SK-N-SH (cell line): ENCODE measurements around the gene WNT8B.

Experiments used
- CTCF ChIP-seq: fragments of 200-600 bp; sonication (generic); IDR thresholded peaks from 2 replicates; pipeline ENCODE4 v1.6.1; 2017; ENCODE audit warnings: antibody characterized with exemption, mild to moderate bottlenecking, moderate library complexity
- MAX ChIP-seq: IDR thresholded peaks from 2 replicates; pipeline ENCODE4 v1.4.0; 2012; ENCODE audit warnings: low read depth
- SMC3 ChIP-seq: IDR thresholded peaks from 2 replicates; pipeline ENCODE4 v1.6.1; 2012; ENCODE audit warnings: low read depth, low read length, improper control_type of control experiment
- YY1 ChIP-seq: IDR thresholded peaks from 2 replicates; pipeline ENCODE4 v1.4.0; 2012; ENCODE audit warnings: low read depth, mild to moderate bottlenecking

- TF ChIP-seq YY1 (no peak), CTCF (no peak), MAX (no peak), SMC3 (no peak)
Measured at GRCh38 chr10:100522945-100523344, 60.1 kb downstream of the WNT8B start.
